ENCODE data around the gene IL16.

The IL16 gene

DNA sequence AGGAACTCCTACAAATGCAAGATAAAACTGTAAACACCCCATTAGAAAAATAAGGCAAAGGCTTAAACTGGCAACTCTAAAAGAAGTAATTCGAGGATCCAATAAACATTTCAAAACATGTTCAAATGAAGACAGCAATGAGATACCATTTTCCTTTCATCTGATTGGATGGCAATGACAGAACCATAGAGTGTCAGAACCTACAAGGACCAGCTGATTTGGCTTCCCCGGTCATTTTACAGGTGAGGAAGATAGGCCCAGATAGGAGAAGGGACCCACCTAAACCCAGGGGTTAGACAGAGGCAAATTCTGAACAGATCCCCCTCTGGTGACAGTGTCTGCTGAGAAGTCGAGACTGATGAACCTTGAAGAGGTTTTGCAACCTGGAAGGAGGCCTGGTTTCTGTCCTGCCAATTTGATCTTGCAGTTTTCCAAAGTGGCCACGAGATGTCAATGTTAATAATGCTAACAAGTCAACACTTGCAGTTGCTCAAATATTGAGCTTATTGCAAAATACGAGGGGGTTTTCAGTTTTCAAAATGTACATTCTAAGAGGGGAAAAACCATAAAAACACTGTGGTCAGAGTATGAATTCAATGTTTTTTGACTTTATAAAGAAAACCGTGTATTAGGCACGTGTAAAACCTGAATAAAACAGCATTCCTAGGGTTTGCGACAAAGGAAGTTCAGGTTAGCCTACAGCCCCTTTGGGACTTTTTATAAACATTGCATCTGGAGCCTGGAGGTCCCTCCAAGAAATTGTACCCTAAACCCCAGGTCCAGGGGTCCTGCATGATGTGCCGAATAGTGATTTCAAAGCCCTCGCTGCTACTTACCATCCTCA, 41.1 kb upstream of the IL16 start:
- Histone ChIP-seq H3K27ac (replicated peaks) (no peak overlapping the region), H3K27me3 (ENCODE audit: insufficient read depth, poor library complexity, severe bottlenecking) (no peaks in the 10 kb centered on the region), H3K4me3 (replicated peaks; ENCODE audit: insufficient read depth, low read length) (no peak overlapping the region)
- TF ChIP-seq SPI1 (IDR thresholded peaks at IDR 0.05; ENCODE audit: borderline replicate concordance, low read depth), result no peak
- TF ChIP-seq POLR2AphosphoS5 (IDR thresholded peaks at IDR 0.05; ENCODE audit: low read depth), result no peak
- TF ChIP-seq, protein P1, sequence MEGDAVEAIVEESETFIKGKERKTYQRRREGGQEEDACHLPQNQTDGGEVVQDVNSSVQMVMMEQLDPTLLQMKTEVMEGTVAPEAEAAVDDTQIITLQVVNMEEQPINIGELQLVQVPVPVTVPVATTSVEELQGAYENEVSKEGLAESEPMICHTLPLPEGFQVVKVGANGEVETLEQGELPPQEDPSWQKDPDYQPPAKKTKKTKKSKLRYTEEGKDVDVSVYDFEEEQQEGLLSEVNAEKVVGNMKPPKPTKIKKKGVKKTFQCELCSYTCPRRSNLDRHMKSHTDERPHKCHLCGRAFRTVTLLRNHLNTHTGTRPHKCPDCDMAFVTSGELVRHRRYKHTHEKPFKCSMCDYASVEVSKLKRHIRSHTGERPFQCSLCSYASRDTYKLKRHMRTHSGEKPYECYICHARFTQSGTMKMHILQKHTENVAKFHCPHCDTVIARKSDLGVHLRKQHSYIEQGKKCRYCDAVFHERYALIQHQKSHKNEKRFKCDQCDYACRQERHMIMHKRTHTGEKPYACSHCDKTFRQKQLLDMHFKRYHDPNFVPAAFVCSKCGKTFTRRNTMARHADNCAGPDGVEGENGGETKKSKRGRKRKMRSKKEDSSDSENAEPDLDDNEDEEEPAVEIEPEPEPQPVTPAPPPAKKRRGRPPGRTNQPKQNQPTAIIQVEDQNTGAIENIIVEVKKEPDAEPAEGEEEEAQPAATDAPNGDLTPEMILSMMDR (IDR thresholded peaks at IDR 0.05; ENCODE audit: insufficient read depth, low read length), result no peak
- no peak for TF ChIP-seq GABPA (IDR thresholded peaks at IDR 0.05; ENCODE audit: low read depth)
- TF ChIP-seq, protein P2, sequence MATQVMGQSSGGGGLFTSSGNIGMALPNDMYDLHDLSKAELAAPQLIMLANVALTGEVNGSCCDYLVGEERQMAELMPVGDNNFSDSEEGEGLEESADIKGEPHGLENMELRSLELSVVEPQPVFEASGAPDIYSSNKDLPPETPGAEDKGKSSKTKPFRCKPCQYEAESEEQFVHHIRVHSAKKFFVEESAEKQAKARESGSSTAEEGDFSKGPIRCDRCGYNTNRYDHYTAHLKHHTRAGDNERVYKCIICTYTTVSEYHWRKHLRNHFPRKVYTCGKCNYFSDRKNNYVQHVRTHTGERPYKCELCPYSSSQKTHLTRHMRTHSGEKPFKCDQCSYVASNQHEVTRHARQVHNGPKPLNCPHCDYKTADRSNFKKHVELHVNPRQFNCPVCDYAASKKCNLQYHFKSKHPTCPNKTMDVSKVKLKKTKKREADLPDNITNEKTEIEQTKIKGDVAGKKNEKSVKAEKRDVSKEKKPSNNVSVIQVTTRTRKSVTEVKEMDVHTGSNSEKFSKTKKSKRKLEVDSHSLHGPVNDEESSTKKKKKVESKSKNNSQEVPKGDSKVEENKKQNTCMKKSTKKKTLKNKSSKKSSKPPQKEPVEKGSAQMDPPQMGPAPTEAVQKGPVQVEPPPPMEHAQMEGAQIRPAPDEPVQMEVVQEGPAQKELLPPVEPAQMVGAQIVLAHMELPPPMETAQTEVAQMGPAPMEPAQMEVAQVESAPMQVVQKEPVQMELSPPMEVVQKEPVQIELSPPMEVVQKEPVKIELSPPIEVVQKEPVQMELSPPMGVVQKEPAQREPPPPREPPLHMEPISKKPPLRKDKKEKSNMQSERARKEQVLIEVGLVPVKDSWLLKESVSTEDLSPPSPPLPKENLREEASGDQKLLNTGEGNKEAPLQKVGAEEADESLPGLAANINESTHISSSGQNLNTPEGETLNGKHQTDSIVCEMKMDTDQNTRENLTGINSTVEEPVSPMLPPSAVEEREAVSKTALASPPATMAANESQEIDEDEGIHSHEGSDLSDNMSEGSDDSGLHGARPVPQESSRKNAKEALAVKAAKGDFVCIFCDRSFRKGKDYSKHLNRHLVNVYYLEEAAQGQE (IDR thresholded peaks at IDR 0.05; ENCODE audit: insufficient replicate concordance, low read depth), result no peak
- DNase-seq (ENCODE audit: low read depth in 1 of 2, low spot score in 1 of 2), result peak; percentile 17 to 50

DNA sequence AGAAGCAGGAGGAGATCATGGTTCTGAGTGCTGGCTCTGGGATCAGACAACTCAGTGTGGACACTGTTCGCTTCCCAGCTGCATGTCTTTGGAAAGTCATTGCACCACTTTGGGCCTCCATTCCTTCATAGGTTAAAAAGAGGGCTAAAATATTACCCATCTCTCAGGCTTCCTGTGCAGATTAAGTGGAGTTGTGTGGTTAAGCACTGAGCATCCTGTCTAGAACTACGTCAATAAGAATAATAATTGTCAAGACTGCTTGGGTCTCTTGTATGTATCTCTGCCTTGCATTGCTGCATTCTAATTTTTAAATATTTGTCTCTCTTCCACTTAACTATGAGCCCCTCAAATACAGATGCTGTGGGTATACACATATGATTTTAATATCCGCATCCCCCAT, 40.4 kb upstream of the IL16 start:
- Histone ChIP-seq H3K4me3 (replicated peaks; ENCODE audit: insufficient read depth, low read length) (no peak overlapping the region), H3K27me3 (ENCODE audit: insufficient read depth, poor library complexity, severe bottlenecking) (no peaks in the 10 kb centered on the region), H3K27ac (replicated peaks) (no peak overlapping the region)
- TF ChIP-seq, protein P2 (IDR thresholded peaks at IDR 0.05; ENCODE audit: insufficient replicate concordance, low read depth), result no peak
- TF ChIP-seq POLR2AphosphoS5 (IDR thresholded peaks at IDR 0.05; ENCODE audit: low read depth), result no peak
- TF ChIP-seq SPI1 (IDR thresholded peaks at IDR 0.05; ENCODE audit: borderline replicate concordance, low read depth), result no peak
- TF ChIP-seq GABPA (IDR thresholded peaks at IDR 0.05; ENCODE audit: low read depth), result no peak
- TF ChIP-seq, protein P1 (IDR thresholded peaks at IDR 0.05; ENCODE audit: insufficient read depth, low read length), result no peak
- DNase-seq (ENCODE audit: low read depth in 1 of 2, low spot score in 1 of 2), result no peak

DNA sequence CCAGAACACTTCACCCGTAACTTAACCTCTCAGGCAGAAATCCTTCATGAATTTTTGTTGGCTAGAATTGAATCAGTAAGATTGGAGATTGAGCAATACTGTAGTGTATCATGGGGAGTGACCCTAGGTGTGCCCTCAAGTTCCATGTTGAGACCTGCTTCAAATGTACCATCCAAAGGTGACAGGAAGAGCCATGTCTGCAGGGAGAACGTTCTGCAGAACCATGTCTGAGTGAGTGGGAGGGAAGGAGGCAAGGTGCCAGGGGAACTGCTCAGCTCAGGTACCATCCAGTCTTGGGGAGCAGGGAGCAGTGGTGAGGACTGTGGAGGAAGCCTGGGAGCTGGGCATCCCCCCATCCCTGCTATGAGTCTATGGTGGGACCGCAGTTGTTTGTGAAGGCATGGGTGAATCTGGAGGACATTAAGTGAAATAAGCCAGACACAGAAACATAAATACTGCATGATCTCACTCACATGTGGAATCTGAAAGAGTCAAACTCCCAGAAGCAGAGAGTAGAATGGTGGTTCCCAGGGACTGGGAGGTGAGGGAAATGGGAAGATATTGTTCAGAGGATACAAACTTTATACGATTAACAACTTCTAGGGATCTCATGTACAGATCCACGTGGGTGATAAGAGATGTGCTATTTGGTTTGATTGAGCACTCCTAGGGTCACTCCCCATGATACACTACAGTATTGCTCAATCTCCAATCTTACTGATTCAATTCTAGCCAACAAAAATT, 39.3 kb upstream of the IL16 start:
- Histone ChIP-seq H3K4me3 (replicated peaks; ENCODE audit: insufficient read depth, low read length) (no peak overlapping the region), H3K27me3 (ENCODE audit: insufficient read depth, poor library complexity, severe bottlenecking) (no peaks in the 10 kb centered on the region), H3K27ac (replicated peaks) (no peak overlapping the region)
- DNase-seq (ENCODE audit: low read depth in 1 of 2, low spot score in 1 of 2), result no peak
- TF ChIP-seq, protein P1 (IDR thresholded peaks at IDR 0.05; ENCODE audit: insufficient read depth, low read length), result no peak
- TF ChIP-seq, protein P2 (IDR thresholded peaks at IDR 0.05; ENCODE audit: insufficient replicate concordance, low read depth), result no peak
- TF ChIP-seq POLR2AphosphoS5 (IDR thresholded peaks at IDR 0.05; ENCODE audit: low read depth) (no peak), GABPA (IDR thresholded peaks at IDR 0.05; ENCODE audit: low read depth) (no peak), SPI1 (IDR thresholded peaks at IDR 0.05; ENCODE audit: borderline replicate concordance, low read depth) (no peak)

Measured in HL-60 (cell line).